ENCODE results near the gene TC2N.
"Not testable (repeated sequence)": the region's sequence is repeated elsewhere in the genome, so short reads cannot be mapped to it uniquely, and the experiment has no call there.

The TC2N gene

DNA sequence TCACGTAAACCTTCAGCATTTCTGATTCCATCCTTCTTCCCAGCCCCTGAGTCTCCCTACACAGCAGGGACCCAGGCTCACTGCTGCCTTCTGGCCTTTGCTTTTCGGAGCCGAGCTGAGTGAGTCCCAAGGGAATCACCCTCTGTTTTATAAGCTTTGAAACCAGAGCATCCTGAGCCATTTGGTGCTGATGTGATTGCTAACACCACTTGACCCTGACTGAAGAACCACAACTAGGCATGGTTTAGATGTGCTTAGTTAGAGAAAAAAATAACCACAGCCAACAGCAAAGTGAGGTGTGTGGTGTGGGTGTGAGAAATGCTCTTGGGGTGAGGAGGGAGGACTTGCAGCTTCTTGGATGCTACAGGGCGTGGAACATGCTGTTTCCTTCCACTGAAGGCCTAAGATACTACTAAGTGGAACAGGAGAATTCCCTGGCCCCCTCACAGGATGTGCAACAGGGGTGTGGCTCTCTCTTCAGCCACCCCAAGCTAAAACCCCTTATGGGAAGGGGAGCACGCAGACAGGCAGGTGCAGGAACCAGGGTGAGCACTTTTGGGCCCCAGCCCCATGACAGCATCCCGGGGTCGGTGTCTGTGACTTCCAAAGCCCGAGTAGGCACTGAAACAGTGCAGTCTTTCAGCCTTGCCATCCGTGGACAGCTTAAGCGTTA is at the start of gene TC2N:
Gene TC2N, minus strand, starts transcription at position 221 of the 673 bp plus-strand sequence. CDS start 53,767 bp downstream, outside the sequence.
- no peak for DNase-seq

DNA sequence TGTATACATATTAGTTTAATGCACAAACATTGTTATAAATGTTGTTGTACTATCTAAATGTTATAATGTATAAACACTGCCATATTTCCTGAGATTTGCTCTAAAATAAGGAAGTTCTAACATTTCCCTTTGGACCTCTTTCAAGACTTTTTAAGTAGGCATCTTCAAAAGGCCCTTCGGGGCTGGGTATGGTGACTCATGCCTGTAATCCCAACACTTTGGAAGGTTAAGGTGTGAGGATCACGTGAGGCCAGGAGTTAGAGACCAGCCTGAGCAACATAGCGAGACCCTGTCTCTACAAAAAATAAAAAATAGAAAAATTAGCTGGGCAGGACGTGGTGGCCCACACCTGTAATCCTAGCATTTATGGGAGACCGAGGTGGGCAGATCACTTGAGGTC is 44.7 kb upstream of the TC2N start:
- DNase-seq = no peak

DNA sequence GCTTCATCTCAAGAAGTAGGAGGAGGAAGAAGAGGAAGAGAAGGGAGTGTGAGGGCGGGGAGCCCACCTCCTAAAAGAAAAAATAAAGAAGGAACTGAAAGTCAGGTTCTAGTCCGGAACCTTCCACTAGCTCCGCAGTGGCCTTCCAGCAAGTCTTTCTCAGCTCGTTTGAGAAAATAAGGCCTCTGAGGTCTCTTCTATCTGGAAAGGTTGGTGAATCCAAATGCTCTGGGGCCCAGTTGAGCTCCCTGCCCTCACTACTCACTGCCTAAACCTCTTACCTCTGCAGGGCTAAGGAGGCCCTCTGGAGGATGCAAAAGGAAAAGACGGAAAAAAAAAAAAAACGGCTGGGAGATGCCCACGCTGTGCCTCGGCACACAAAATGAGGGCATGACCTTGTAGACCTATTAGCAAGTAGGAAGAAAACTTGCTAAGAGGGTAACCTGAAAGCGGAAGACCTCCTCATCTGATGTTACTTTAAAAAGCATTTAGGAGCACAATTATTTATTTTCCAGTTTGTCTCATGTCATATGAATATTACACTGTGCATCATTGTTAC is 44.2 kb upstream of the TC2N start:
- peak in 4 of 14 donors; percentile 14 to 26 (median 20) for DNase-seq

DNA sequence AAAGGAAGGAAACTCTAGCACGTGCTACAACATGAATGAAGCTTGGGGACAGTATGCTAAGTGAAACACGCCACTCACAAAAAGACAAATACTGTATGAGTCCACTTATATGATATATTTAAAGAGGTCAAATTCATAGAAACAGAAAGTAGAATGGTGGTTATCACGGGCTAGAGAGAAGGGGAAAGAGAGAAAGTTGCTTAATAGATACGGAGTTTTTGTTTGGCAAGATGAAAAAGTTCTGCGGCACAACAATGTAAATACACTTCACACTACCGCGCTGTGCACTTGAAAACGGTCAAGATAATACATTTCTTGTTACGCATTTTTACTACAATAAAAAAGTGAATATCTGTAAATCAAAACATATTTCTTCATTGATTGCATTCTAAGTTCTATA is 42.9 kb upstream of the TC2N start:
- no peak for DNase-seq

DNA sequence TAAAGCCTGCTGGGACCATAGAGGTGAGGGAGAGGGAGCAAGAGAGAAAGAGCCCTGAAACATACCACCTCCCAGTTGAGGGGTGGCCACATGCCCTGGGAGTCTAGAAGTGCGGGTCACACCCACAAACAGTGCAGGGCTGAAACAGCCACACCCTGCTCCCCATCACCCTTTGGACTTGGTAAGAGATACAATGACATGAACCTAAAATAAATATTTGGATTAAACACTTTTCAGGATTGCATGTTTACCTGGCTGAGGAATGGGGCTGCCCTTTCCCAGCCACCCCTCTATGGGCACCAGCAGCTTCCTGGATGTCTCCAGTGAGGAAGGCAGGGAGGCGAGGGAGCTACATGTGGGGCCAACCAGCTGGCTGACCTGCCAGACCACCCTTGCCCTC is 39.0 kb upstream of the TC2N start:
- no peak for DNase-seq

DNA sequence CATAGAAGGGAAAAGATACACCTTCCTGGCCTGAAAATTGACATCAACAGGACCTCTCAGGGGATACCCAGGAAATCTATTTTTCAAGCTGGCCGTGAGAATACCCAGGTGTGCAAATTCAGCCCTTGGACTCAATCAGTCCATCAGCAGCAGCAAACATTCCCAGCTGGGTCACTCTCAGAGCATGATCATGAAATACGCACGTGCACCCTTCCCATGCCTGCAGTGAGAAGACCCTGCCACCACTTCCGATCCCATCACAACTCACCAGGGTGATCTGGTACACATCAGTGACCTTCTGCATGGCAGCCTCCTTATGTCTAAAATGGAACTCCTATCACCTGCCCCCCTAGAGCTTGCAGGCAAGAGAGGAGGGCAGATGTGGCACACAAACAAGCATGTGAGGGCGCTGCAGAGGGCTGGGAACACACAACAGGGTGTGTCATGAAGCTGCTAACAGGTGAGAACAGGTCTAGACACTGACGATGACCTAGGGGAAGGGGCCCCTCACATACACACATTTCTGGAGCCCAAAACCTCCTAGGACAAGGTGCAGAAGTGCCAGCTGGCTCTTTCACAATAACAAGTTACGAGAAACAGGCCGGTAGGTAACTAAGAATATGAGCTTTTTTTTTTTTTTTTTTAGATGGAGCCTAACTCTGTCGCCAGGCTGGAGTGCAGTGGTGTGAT is 37.8 kb upstream of the TC2N start:
- no peak for DNase-seq

DNA sequence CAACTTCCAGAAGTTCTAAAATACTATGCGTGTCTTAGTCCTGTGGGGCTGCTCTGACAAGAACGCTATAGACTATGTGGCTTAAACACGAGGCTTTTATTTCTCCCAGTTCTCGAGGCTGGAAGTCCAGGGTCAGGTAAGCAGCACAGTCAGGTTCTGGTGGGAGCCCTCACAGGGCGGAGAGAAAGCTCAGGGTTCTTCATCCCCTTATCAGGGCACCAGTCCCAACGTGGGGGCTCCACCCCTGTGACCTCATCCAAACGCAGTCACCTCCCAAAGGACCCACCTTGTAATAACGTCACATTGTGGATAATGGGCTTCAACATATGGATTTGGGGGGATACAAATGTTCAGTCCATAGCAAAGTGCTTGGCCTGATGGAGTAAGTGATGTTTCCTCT is 37.1 kb upstream of the TC2N start:
- no peak for DNase-seq

DNA sequence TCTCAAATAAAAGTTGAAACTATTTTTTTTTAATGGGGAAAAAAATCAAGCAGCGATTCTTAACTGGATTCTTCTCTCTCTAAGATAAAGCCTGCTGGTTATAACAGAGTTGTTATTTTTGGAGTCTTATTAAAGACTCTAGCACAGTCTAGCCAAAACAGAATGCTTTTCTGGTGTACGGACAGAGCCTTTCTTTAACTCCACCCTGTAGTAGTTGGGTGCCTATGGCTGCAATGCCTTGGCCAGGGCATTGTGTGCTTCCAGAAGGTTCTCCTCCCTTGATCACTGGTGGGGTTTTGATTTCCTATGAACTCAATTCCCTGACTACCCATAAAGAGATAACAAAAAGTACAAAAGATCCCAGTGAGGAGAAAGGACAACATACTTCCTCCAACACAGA is 35.7 kb upstream of the TC2N start:
- no peak for DNase-seq

DNA sequence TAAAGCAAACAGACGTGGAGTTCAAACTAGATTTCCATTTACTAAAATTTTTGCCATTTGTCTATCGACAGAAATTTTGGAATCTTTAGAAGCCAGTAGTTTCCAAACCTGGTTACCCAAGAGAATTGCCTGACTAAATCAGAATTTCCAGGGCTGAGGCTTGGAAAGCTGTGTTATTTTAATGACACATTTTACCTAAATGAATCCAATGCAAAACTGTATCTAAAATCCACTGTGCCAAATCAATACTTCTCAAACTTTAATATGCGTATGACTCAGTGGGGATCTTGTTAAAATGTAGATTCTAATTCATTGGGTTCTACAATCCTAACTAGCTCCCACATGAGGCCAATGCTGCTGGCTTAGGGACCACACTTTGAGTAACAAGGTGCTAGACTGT is 35.0 kb upstream of the TC2N start:
- no peak for DNase-seq

DNA sequence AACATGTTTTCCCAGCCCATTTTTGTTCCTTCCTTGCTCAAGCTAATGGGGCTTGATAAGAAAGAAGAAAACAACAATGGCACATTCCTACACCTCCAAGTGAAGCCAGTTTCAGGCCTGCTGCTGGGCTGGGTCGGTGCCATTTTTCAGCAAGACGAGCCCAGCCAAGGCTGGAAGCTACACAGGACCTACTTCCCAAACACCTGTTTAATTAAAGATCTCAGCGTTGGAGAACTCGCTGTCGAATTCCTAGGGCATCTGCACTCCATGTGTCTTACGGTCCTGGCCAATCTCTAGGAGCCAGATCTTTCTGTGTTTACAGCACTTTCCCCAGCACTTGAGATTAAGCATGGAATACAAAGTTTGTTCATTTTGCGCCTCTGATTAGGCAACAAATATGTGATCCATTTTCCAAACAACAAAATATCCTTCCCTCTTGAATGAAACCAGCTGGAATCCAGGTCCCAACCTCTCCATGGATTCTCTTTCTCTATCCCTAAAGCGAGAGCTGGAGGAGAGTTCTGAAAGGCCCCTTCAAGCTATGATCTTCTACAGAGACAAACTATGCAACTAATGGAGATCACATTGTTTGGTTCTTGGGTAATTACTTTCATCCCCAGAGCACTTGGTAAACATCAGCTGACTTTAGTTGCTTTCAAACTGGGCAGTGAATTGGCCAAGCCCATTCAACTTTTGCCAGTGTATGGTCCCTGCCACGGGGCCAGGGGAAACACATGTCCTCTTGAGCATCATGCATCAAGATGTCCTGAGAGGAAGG is 34.3 kb upstream of the TC2N start:
- no peak for DNase-seq

DNA sequence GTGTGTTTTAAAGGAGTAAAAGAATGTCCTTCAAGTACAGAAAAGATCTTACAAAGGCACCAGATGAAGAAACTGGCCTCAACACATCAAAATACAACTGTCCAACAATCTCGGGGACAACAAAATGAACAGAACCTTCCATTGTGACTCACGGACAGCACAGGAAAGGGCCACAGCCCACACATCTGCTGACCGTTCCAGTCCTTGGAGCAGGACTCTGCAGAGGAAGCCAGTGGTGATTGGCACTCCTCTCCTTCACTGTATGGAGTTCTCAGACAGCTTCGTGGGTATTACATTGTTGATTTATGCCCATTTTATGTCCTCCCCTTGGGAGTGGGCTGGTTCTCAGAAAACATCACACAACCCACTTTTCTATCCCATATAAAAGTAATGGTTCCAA is 32.5 kb upstream of the TC2N start:
- DNase-seq = no peak

DNA sequence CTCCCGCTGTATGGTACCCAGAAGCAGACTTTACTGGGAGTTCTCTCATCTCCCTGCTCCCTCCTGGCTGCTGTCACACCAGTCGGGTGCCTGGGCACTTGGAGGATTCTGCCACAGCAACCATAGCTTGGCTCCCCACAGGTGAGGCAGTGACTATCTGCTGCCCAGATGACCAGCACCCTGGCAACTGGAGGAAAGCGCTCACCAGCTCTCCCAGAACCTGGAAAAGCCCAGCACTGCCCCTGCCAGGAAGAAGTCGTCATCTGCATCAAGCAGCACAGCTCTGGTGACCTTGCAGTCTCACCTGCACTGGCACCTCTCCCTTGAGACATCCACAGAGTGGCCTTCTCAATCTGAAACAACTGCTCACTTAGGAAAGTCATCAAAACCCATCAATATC is 31.9 kb upstream of the TC2N start:
- peak in 1 of 14 donors; percentile 16 for DNase-seq

DNA sequence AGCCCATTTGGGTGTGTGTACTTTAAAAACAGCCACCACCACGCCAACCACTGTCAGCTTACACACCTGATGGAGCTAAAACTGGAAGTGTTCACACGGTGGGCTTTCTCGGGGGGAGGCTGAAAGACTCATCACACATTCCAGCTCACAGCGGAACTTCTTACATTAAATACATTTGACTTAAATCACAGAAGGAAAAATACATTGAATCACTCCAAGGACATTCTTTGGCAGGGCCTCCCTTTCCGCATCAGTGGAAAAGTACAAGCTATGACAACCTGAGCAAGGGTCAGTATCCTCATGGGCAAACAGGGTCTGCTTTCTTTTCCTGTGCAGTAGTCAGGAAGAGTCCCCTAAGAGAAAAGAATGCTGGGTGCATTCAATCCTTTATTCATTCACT is 31.0 kb upstream of the TC2N start:
- no peak for DNase-seq

DNA sequence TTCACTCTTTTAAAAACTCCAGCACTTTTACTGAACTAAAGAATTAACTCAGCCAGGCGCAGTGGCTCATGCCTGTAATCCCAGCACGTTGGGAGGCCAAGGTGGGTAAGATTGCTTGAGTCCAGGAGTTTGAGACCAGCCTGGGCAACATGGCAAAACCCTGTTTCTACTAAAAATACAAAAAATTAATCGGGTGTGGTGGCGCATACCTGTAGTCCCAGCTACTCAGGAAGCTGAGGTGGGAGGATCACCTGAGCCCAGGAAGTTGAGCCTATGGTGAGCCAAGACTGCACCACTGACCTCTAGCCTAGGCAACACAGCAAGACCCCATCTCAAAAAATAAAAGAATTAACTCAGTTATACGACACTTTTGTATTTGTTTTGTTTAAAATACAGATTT is 30.4 kb upstream of the TC2N start:
- DNase-seq = not testable (repeated sequence)

DNA sequence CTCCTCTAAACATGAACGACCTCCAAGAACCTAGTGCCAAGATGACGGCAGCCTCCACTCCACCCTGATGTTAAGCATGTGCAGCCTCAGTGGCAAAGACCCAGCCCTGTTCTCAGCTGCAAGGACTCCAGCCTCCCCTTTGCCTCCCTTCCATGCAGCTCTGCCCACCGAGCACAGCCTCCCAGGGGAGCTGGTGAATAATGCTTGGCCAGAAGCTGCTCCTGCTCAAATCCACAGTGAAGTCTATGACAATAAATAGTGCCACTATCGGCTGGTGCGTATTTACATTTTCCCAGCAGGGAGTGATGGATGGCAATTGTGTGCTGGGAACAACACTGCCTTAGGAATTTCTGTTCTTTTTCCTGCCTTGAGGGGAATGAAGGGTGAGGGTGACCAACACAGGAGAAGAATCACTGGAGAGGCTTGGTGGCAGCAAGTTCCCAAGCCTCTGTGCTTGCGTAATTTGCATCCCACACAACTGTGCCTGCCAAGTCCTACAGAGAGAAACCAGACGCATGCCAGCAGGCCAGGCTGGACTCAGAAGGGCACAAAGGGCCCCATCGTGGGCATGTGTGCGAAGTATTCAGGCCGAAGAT is 29.9 kb upstream of the TC2N start:
- DNase-seq = peak in 11 of 14 donors; percentile 20 to 74 (median 46)

DNA sequence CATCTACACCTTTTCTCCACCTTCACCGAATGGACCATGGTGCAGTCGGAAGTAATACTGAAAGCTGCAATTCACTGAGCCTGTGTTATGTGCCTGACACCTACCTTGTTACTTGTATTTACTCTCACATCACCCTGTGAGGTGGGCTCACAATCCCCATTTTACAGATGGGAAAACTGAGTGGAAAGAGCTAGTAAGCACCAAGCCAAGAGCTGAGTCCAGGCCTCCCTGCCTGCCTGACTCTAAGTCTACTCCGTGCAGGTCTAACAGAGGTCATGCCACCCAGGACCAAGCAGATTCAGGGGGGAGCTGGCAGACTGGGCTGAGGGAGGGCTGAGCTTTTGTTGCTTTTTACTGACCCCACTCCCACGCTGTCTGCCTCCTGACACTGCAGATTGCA is 29.1 kb upstream of the TC2N start:
- DNase-seq = no peak

DNA sequence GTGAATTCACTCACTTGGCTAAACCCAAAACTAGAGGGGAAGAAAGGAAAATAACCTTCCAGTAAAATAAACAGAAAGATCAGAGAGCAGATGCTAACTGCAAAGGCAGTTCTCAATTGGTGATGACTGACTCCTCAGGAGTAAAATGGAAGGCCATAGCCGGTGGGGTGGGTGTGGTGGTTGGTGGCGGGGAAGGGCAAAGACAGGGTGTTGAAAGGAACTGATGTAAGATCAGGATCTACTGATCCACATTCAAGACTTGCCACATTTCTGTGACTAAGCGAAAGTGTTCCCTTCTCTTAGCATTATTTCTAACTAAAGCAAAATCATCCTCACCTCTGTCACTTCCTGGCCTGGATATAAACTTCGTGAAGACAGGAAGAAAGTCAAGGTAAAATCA is 26.3 kb upstream of the TC2N start:
- DNase-seq = no peak

DNA sequence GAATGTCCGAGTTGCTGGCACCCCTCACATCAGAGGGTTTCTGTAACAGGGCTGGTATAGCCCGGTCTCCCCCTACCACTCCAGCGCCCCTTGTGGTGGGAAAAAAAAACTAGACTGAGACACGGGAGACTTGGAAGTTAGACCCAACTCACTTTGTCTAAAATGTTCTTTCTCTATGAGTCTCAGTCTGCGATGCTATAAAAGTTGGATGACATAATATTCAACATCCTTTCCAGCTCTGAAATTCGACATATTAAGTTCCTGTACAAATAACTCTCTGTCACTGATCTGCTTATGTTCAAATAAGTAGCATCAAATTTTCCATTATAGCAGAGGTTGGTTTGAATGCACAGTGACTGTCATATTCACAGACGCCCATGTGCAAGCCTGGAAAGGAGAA is 25.7 kb upstream of the TC2N start:
- DNase-seq = peak in 1 of 14 donors; percentile 9

DNA sequence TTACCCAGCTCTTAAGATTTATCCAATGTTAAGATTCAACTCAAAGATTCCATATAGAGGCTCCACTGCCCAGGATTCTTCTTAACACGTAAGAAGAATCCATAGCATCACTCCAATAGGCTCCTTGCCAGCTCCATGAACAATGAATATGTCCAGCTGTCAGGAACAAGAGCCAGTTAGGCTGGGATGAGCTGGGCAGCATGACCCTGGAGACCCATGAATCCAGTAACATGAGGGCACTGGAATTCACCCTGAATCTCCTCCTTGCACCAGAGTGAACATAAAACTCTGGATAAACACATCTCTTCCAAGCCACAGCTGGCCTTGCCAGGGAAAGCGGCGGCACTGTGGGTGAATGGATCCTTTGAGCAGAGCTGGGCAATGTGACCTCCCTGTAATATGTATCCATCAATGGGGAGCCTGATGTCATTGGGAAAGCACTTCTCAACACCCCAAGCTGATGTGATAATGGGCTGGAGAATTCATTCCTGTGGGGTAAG is 24.4 kb upstream of the TC2N start:
- DNase-seq = peak in 13 of 14 donors; percentile 3 to 79 (median 66)

DNA sequence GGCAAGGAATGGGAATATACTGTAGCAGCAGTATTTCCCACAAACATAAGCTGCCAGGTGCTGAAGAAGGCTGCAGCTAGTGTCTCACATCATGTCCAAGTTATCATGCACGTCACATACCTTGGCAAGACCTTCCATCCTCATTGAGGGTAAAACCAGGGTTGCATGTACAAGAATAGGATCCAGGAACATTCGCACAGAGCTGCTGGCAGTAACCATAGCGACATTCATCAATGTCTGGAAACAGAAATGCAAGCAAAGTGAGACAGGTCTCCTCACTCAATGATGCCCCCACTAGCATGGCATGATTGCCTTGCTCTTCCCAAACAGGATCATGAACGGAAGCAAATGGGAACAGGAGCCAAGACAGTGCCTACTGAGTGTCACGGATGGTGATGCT is 23.8 kb upstream of the TC2N start:
- DNase-seq = peak in 8 of 14 donors; percentile 1 to 65 (median 26)

DNA sequence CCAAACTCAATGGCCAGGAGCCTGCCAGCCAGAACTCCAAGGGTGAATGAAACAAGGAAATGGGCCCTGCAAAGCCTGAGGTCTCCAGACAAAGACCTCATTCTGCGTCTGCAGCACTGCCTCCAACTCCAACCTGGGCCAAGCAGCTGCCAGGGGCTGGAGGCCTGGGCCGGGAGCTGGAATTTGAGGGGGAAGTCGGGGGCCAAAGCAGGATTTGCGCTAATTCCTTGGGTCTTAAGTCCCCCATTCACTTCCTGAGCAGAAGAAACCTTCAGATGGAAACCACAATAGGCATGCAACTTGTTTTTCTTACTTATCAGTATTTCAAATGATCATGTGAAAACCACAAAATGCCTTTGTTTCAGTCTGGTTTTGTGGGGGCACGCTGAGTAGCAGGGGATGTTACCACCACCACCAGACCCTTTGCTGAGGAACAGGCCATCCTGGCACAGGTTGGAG is 23.0 kb upstream of the TC2N start:
- DNase-seq = peak in 9 of 14 donors; percentile 10 to 62 (median 40)

DNA sequence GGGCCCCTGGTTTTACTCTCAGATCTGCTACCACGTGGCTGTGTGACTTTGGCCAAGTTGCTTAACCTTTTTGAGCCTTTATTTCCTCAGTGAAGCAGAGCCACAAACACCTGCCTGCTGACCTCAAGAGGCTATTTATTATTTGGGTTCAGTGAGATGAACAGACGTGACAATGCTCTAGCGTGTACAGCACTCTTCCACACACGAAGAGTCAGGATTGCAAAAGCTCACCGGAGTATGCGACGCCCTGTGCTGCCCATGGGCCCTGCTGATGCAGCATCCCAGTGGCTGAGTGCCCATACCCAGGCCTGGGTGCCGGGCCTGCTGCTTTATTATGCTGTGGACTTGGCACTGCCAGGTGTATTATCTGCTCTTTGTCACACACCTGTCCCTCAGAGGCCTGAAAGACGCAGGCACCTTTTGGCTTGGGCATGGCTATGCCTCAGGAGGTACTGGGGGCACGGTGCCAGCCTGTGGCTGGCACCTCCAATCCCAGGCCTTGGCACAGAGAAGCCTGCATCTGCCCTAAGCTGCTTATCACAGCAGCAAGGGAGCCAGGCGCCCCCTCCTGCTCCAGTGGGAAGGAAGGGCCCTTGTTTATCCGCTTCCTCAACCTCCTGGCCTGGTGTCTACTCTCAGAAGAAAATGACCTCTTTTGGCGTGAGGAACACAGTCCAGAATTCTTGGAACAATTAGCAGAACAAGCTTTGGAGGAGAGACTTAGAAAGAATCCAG is 22.3 kb upstream of the TC2N start:
- DNase-seq = peak in 8 of 14 donors; percentile 8 to 62 (median 42)
